Lower leg skin (tissue), 3 donors: ENCODE results near the gene PRIM2.
"Not testable (repeated sequence)": the region's sequence is repeated elsewhere in the genome, so short reads cannot be mapped to it uniquely, and the experiment has no call there.

Source experiments
- POLR2A ChIP-seq, 2 donors: fragments of 450-650 bp; IDR thresholded peaks; one replicate each; pipeline ENCODE4 v1.6.1; 2016 to 2017; ENCODE audit warnings: antibody characterized with exemption in 2 of 2, mild to moderate bottlenecking in 1 of 2, moderate library complexity in 1 of 2
- TF ChIP-seq, protein P1 (sequence below), 3 donors: fragments of 450-650 bp; IDR thresholded peaks; one replicate each; pipeline ENCODE4 v1.5.1; 2016; ENCODE audit warnings: antibody characterized with exemption in 3 of 3, mild to moderate bottlenecking in 3 of 3, moderate library complexity in 2 of 3

DNA sequence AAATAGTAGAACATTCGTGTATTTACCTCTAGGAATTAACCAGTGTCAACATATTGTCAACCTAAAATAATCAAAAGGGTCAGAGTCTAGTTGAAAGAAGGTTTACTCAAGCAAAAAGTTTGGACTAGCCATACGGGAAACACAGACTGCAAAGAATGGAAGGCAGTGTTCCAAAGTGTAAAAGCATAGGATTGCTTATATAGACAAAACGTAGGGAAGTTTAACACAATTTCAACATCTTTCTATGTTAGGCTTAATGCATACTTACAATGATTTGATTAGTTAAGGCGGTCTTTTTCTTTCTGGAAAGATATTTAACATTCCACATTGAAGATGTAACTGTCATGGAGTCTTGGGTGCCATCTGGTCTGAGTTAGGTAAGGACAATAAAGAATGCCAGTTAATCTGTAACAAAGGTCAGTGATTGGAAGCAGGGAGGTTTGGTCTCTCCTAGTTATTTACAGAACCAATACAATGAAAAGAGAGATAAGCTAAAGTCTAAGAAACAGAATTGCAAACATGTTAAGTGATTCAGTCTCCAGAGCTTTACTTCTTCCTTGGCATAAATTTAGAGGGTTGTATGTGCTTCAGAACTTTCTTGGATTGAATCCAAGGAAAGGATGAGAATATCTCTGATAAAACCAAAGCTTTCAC lies 183.1 kb downstream of the PRIM2 start:
- TF ChIP-seq, protein P1, sequence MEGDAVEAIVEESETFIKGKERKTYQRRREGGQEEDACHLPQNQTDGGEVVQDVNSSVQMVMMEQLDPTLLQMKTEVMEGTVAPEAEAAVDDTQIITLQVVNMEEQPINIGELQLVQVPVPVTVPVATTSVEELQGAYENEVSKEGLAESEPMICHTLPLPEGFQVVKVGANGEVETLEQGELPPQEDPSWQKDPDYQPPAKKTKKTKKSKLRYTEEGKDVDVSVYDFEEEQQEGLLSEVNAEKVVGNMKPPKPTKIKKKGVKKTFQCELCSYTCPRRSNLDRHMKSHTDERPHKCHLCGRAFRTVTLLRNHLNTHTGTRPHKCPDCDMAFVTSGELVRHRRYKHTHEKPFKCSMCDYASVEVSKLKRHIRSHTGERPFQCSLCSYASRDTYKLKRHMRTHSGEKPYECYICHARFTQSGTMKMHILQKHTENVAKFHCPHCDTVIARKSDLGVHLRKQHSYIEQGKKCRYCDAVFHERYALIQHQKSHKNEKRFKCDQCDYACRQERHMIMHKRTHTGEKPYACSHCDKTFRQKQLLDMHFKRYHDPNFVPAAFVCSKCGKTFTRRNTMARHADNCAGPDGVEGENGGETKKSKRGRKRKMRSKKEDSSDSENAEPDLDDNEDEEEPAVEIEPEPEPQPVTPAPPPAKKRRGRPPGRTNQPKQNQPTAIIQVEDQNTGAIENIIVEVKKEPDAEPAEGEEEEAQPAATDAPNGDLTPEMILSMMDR (IDR thresholded peaks at IDR 0.05) = not testable (repeated sequence)
- not testable (repeated sequence) for TF ChIP-seq POLR2A (IDR thresholded peaks at IDR 0.05)
